OCI-LY1 (cell line): Measurements from ENCODE around the gene RYR3.

ENCODE experiments used
- EZH2 ChIP-seq: fragments of 200-600 bp; sonication (generic), shearing (Covaris generic); IDR thresholded peaks from 2 replicates; pipeline ENCODE4 v1.8.0; 2017; ENCODE audit warnings: borderline replicate concordance, mixed run types, mild to moderate bottlenecking, antibody characterized with exemption, low read length, moderate library complexity, mixed read lengths
- TF ChIP-seq, protein P1 (sequence below): fragments of 200-600 bp; sonication (generic), shearing (Covaris generic); IDR thresholded peaks from 2 replicates; pipeline ENCODE4 v1.5.1; 2017; ENCODE audit warnings: mild to moderate bottlenecking, antibody characterized with exemption, low read length, moderate library complexity, mixed read lengths

DNA sequence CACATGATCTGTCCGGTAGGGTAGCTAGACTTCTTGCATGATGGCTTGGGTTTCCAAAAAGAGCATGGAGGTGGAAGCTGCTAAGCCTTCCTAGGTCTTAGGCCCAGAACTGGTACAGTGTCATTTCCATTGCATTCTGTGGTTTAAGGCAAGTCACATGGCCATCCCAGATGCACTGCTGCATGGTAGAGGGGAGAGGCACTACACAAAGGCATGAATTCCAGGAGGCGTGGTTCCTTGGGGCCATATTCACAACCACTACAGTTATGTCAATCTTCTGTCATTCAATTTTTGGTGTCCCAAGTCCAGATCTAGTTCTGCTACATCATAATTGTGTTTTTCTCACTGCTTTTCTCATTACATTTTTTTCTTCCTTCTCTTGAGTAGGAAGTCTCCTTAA is 535.4 kb downstream of the RYR3 start:
- TF ChIP-seq, protein P1, sequence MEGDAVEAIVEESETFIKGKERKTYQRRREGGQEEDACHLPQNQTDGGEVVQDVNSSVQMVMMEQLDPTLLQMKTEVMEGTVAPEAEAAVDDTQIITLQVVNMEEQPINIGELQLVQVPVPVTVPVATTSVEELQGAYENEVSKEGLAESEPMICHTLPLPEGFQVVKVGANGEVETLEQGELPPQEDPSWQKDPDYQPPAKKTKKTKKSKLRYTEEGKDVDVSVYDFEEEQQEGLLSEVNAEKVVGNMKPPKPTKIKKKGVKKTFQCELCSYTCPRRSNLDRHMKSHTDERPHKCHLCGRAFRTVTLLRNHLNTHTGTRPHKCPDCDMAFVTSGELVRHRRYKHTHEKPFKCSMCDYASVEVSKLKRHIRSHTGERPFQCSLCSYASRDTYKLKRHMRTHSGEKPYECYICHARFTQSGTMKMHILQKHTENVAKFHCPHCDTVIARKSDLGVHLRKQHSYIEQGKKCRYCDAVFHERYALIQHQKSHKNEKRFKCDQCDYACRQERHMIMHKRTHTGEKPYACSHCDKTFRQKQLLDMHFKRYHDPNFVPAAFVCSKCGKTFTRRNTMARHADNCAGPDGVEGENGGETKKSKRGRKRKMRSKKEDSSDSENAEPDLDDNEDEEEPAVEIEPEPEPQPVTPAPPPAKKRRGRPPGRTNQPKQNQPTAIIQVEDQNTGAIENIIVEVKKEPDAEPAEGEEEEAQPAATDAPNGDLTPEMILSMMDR = no peak
- no peak for TF ChIP-seq EZH2
